Measurements from ENCODE around the gene SLC51A. TPM values are rescaled to one million over a fixed set of nuclear protein-coding genes. Genes with fewer than 3 reads are reported as not detected.
A peak's percentile ranks its signal among the peaks of the same experiment; 100 is the strongest.

The SLC51A gene
- total and polyA plus RNA-seq, 9 of the 15 experiments (the other 6 are each of a cell fraction or from before 2014, with no cell fraction given): 0.35 to 0.38 TPM; not detected in 7

DNA sequence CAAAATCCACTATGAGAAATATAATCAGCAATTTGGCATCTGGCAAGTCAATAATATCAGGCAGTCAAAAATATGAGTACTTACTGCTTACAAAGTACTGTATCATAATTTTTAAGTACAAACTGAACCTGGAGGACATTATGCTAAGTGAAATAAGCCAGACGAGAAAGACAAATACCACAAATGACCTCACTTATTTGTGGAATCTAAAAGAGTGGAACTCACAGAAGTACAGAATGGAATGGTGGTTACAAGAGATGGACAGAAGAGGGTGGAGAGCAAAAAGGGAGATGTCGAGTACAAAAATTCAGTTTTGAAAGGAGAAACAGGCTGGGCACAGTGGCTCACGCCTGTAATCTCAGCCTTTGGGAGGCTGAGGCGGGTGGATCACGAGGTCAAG lies 58.8 kb downstream of the SLC51A start:
- Histone ChIP-seq H3K36me3 (ENCODE audit: control insufficient read depth, insufficient read depth, low read length) (peaks cover 20% of the 10 kb centered on the region; the same call in 2 of the 3 replicates), H4K20me1 (replicated peaks; ENCODE audit: control insufficient read depth, insufficient read depth, low read length) (no peaks in the 10 kb centered on the region), H3K27me3 (ENCODE audit: control insufficient read depth in 2 of 2, insufficient read depth in 2 of 2, low read length in 2 of 2) (no peaks in the 10 kb centered on the region), H3K9ac (ENCODE audit: insufficient read depth in 1 of 2, low read depth in 2 of 2, low read length in 2 of 2) (peak overlapping the region in 1 of 2 experiments; percentile 40; a peak in 2 of 4 replicates), H2AFZ (ENCODE audit: low read depth, low read length) (peak overlapping the region; percentile 17; the same call in 1 of the 2 replicates), H3K4me2 (ENCODE audit: insufficient read depth, low read length) (peak overlapping the region; percentile 75), H3K9me3 (replicated peaks; ENCODE audit: control insufficient read depth, insufficient read depth, low read depth, low read length) (no peaks in the 10 kb centered on the region; the same call in 1 of the 2 replicates), H3K27ac (ENCODE audit: extremely low read depth, low read depth, low read length) (peak overlapping the region; percentile 66), H3K4me3 (no peak overlapping the region), H3K9me1 (ENCODE audit: control insufficient read depth, insufficient read depth, low read length) (no peaks in the 10 kb centered on the region), H3K4me1 (replicated peaks in 1 of 2; ENCODE audit: control insufficient read depth in 2 of 2, insufficient read depth in 2 of 2, low read length in 2 of 2) (peaks cover 36% of the 10 kb centered on the region in 2 experiments), H3K79me2 (ENCODE audit: control insufficient read depth, insufficient read depth, low read length) (peaks cover 74% of the 10 kb centered on the region)
- POLR2A ChIA-PET: interaction anchor here (0.6 to 2.7 kb wide), 3 partner anchors 9 to 224 kb away, joined by 3 to 18 read pairs (median 4); no protein-coding TSS in a partner anchor
- FAIRE-seq (no peak), DNase-seq (ENCODE audit: extremely low read depth in 1 of 4, low spot score in 3 of 4) (no peak), ATAC-seq (no peak)
- TF ChIP-seq, protein P1, sequence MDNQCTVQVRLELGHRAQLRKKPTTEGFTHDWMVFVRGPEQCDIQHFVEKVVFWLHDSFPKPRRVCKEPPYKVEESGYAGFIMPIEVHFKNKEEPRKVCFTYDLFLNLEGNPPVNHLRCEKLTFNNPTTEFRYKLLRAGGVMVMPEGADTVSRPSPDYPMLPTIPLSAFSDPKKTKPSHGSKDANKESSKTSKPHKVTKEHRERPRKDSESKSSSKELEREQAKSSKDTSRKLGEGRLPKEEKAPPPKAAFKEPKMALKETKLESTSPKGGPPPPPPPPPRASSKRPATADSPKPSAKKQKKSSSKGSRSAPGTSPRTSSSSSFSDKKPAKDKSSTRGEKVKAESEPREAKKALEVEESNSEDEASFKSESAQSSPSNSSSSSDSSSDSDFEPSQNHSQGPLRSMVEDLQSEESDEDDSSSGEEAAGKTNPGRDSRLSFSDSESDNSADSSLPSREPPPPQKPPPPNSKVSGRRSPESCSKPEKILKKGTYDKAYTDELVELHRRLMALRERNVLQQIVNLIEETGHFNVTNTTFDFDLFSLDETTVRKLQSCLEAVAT (IDR thresholded peaks at IDR 0.05): no peak
- TF ChIP-seq NR2C1 (IDR thresholded peaks at IDR 0.05) (0 out of 2 replicates have a peak, but pooled peaks have one; percentile 8), NR2C1 (tag; IDR thresholded peaks at IDR 0.05) (no peak), HEY1 (CRISPR knock-in tag; IDR thresholded peaks at IDR 0.05; ENCODE audit: borderline replicate concordance) (no peak), ZNF76 (CRISPR knock-in tag; IDR thresholded peaks at IDR 0.05; ENCODE audit: borderline replicate concordance) (no peak), DIDO1 (tag; IDR thresholded peaks at IDR 0.05; ENCODE audit: low read depth) (no peak), ETV5 (CRISPR knock-in tag; IDR thresholded peaks at IDR 0.05; ENCODE audit: low read depth) (0 out of 2 replicates have a peak, but pooled peaks have one; percentile 34)
- CTCF ChIA-PET (ENCODE audit: low intra/inter-chr PET ratio): no interaction called here
- intact Hi-C loops (cut with micrococcal nuclease): no loop called here
- WGBS (ENCODE audit: insufficient coverage, low coverage, missing lambda C conversion rate): 44% methylated on average over 5 of the region's 5 CpGs
- in situ Hi-C loops (cut with MboI): no loop called here
- no TSS peak for BruUV-seq (replicated peaks)

All from K562 (cell line).